ENCODE data around the gene CCR5. TPM values are rescaled to one million over a fixed set of nuclear protein-coding genes. Genes with fewer than 3 reads are reported as not detected.

CCR5 gene
- total and polyA plus RNA-seq, 2 of the 13 experiments (the other 11 are each of a cell fraction or from before 2014, with no cell fraction given), result not detected

DNA sequence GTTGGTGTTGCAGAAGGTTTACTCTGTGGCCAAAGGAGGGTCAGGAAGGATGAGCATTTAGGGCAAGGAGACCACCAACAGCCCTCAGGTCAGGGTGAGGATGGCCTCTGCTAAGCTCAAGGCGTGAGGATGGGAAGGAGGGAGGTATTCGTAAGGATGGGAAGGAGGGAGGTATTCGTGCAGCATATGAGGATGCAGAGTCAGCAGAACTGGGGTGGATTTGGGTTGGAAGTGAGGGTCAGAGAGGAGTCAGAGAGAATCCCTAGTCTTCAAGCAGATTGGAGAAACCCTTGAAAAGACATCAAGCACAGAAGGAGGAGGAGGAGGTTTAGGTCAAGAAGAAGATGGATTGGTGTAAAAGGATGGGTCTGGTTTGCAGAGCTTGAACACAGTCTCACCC, 4.0 kb downstream of the CCR5 start:
- no peak overlapping the region for H3K9ac ChIP-seq (ENCODE audit: insufficient read depth, low read depth, low read length)
- no TSS peak for BruUV-seq (replicated peaks)
- POLR2A ChIA-PET, result no interaction called here
- FAIRE-seq, result no peak
- no peak overlapping the region for H3K4me2 ChIP-seq (ENCODE audit: low read depth, low read length)
- no peak for ATAC-seq
- no peaks in the 10 kb centered on the region for H3K36me3 ChIP-seq (replicated peaks in 1 of 2; ENCODE audit: control insufficient read depth in 1 of 2, insufficient read depth in 2 of 2, low read length in 2 of 2)
- no peak overlapping the region for H3K27ac ChIP-seq (ENCODE audit: extremely low read length, insufficient read depth, low read length)
- no peak for DNase-seq (ENCODE audit: low spot score)
- CTCF ChIA-PET (ENCODE audit: low intra/inter-chr PET ratio, low total read pairs), result no interaction called here
- H3K79me2 ChIP-seq (ENCODE audit: insufficient read depth, low read length), result no peaks in the 10 kb centered on the region
- peaks cover 2 to 9% of the 10 kb centered on the region in 2 experiments; a peak in 3 of 5 replicates for H3K27me3 ChIP-seq (ENCODE audit: control insufficient read depth in 1 of 2, insufficient read depth in 2 of 2, low read length in 2 of 2)
- TF ChIP-seq, protein P1, sequence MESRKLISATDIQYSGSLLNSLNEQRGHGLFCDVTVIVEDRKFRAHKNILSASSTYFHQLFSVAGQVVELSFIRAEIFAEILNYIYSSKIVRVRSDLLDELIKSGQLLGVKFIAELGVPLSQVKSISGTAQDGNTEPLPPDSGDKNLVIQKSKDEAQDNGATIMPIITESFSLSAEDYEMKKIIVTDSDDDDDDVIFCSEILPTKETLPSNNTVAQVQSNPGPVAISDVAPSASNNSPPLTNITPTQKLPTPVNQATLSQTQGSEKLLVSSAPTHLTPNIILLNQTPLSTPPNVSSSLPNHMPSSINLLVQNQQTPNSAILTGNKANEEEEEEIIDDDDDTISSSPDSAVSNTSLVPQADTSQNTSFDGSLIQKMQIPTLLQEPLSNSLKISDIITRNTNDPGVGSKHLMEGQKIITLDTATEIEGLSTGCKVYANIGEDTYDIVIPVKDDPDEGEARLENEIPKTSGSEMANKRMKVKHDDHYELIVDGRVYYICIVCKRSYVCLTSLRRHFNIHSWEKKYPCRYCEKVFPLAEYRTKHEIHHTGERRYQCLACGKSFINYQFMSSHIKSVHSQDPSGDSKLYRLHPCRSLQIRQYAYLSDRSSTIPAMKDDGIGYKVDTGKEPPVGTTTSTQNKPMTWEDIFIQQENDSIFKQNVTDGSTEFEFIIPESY (CRISPR knock-in tag; IDR thresholded peaks at IDR 0.05), result no peak
- no peak for TF ChIP-seq ZNF253 (CRISPR knock-in tag; IDR thresholded peaks at IDR 0.05; ENCODE audit: borderline replicate concordance)
- TF ChIP-seq JUND (CRISPR knock-in tag; IDR thresholded peaks at IDR 0.05), result no peak
- TF ChIP-seq NFKB2 (CRISPR knock-in tag; IDR thresholded peaks at IDR 0.05; ENCODE audit: borderline replicate concordance), result no peak
- no peak for TF ChIP-seq ZNF337 (CRISPR knock-in tag; IDR thresholded peaks at IDR 0.05; ENCODE audit: borderline replicate concordance, low read depth)
- no peak for TF ChIP-seq SMARCC2 (IDR thresholded peaks at IDR 0.05)
- TF ChIP-seq MAFK (conservative IDR thresholded peaks at IDR 0.05 in 1 of 2, IDR thresholded peaks at IDR 0.05 in 1 of 2; ENCODE audit: low read length in 2 of 2), result peak; percentile 51 to 74
- TF ChIP-seq, protein P2, sequence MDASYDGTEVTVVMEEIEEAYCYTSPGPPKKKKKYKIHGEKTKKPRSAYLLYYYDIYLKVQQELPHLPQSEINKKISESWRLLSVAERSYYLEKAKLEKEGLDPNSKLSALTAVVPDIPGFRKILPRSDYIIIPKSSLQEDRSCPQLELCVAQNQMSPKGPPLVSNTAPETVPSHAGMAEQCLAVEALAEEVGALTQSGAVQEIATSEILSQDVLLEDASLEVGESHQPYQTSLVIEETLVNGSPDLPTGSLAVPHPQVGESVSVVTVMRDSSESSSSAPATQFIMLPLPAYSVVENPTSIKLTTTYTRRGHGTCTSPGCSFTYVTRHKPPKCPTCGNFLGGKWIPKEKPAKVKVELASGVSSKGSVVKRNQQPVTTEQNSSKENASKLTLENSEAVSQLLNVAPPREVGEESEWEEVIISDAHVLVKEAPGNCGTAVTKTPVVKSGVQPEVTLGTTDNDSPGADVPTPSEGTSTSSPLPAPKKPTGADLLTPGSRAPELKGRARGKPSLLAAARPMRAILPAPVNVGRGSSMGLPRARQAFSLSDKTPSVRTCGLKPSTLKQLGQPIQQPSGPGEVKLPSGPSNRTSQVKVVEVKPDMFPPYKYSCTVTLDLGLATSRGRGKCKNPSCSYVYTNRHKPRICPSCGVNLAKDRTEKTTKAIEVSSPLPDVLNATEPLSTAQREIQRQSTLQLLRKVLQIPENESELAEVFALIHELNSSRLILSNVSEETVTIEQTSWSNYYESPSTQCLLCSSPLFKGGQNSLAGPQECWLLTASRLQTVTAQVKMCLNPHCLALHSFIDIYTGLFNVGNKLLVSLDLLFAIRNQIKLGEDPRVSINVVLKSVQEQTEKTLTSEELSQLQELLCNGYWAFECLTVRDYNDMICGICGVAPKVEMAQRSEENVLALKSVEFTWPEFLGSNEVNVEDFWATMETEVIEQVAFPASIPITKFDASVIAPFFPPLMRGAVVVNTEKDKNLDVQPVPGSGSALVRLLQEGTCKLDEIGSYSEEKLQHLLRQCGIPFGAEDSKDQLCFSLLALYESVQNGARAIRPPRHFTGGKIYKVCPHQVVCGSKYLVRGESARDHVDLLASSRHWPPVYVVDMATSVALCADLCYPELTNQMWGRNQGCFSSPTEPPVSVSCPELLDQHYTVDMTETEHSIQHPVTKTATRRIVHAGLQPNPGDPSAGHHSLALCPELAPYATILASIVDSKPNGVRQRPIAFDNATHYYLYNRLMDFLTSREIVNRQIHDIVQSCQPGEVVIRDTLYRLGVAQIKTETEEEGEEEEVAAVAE (CRISPR knock-in tag; IDR thresholded peaks at IDR 0.05; ENCODE audit: borderline replicate concordance), result no peak
- peak; percentile 42; the same call in 1 of the 2 replicates for TF ChIP-seq MAFF (IDR thresholded peaks at IDR 0.05; ENCODE audit: low read depth, low read length)
- no peak overlapping the region for H3K4me3 ChIP-seq (replicated peaks in 1 of 3; ENCODE audit: insufficient read depth in 1 of 3, low read depth in 2 of 3, low read length in 3 of 3)
- 17% methylated on average over 3 of the region's 3 CpGs for WGBS (ENCODE audit: low lambda C conversion rate)
- intact Hi-C loops (cut with micrococcal nuclease; ENCODE audit: unreplicated experiment) (no loop called here), in situ Hi-C loops (cut with HindIII; ENCODE audit: extremely low pct_ligation_motif_present, low pct_unique_long_range_greater_than_20kb) (no loop called here)
- no peaks in the 10 kb centered on the region for H4K20me1 ChIP-seq (ENCODE audit: insufficient read depth, low read length)
- no peaks in the 10 kb centered on the region for H3K9me3 ChIP-seq (ENCODE audit: low read length)
- H3K4me1 ChIP-seq (ENCODE audit: insufficient read depth, low read length), result no peaks in the 10 kb centered on the region
- H2AFZ ChIP-seq (ENCODE audit: low read length), result no peak overlapping the region
